ENCODE data around the gene GABRB1. TPM values are rescaled to one million over a fixed set of nuclear protein-coding genes. Genes with fewer than 3 reads are reported as not detected.

The GABRB1 gene
- total RNA-seq, 2 experiments from 2014 or later, result not detected

GRCh38 chr4:47012676-47013075 is 18.7 kb upstream of the GABRB1 start:
- ChIA-PET CTCF (no interaction called here), POLR2A (no interaction called here)
- Mint-ChIP-seq H3K36me3 (ENCODE audit: low read depth) (peaks cover 4% of the 10 kb centered on the region), H3K4me1 (peaks cover 17% of the 10 kb centered on the region), H3K27me3 (no peaks in the 10 kb centered on the region), H3K27ac (no peak overlapping the region), H3K4me3 (no peak overlapping the region), H3K9me3 (ENCODE audit: low read depth) (no peaks in the 10 kb centered on the region)
- ATAC-seq (no peak), DNase-seq (no peak)
- intact Hi-C loops (cut with DNase I, micrococcal nuclease), result no loop called here

GRCh38 chr4:47013373-47013772 is 18.0 kb upstream of the GABRB1 start:
- ChIA-PET CTCF (no interaction called here), POLR2A (no interaction called here)
- intact Hi-C loops (cut with DNase I, micrococcal nuclease), result no loop called here
- Mint-ChIP-seq H3K9me3 (ENCODE audit: low read depth) (no peaks in the 10 kb centered on the region), H3K36me3 (ENCODE audit: low read depth) (peaks cover 4% of the 10 kb centered on the region), H3K4me3 (no peak overlapping the region), H3K27ac (no peak overlapping the region), H3K27me3 (no peaks in the 10 kb centered on the region), H3K4me1 (peaks cover 17% of the 10 kb centered on the region)
- ATAC-seq (no peak), DNase-seq (no peak)

- ATAC-seq, result no peak
- no peaks in the 10 kb centered on the region for H3K9me3 Mint-ChIP-seq (ENCODE audit: low read depth)
- POLR2A ChIA-PET, result interaction anchor here (0.6 kb wide), 1 partner anchor 123 kb away, joined by 3 read pairs; no protein-coding TSS in a partner anchor
Observed at GRCh38 chr4:47017081-47017480, 14.3 kb upstream of the GABRB1 start.

GRCh38 chr4:47017494-47017893 is 13.9 kb upstream of the GABRB1 start:
- CTCF ChIA-PET, result no interaction called here

More at GRCh38 chr4:47017081-47017480, 14.3 kb upstream of the GABRB1 start:
- intact Hi-C loops (cut with DNase I, micrococcal nuclease), result no loop called here
- H3K27me3 Mint-ChIP-seq, result peaks cover 7% of the 10 kb centered on the region
- H3K4me3 Mint-ChIP-seq, result no peak overlapping the region
- H3K4me1 Mint-ChIP-seq, result no peaks in the 10 kb centered on the region
- H3K27ac Mint-ChIP-seq, result no peak overlapping the region
- DNase-seq, result no peak
- CTCF ChIA-PET, result no interaction called here
- H3K36me3 Mint-ChIP-seq (ENCODE audit: low read depth), result no peaks in the 10 kb centered on the region

GRCh38 chr4:47031751-47032404 is 511 bp downstream of the GABRB1 start:
- CTCF ChIA-PET, result interaction anchor here (1.1 kb wide), 1 partner anchor 187 kb away, joined by 3 read pairs; no protein-coding TSS in a partner anchor
- H3K4me3 Mint-ChIP-seq, result peak overlapping the region; percentile 49
- no peaks in the 10 kb centered on the region for H3K36me3 Mint-ChIP-seq (ENCODE audit: low read depth)
- H3K27ac Mint-ChIP-seq, result no peak overlapping the region
- intact Hi-C loops (cut with DNase I, micrococcal nuclease), result loop anchor here (1.0 to 10.0 kb wide), 5 partner anchors 100 to 353 kb away; no protein-coding TSS in a partner anchor
- H3K9me3 Mint-ChIP-seq (ENCODE audit: low read depth), result no peaks in the 10 kb centered on the region
- peak; percentile 12 for DNase-seq
- POLR2A ChIA-PET, result no interaction called here
- peaks cover 15% of the 10 kb centered on the region for H3K4me1 Mint-ChIP-seq
- peaks cover 31% of the 10 kb centered on the region for H3K27me3 Mint-ChIP-seq
- ATAC-seq, result peak; percentile 42

More at GRCh38 chr4:47017494-47017893, 13.9 kb upstream of the GABRB1 start:
- H3K9me3 Mint-ChIP-seq (ENCODE audit: low read depth), result no peaks in the 10 kb centered on the region
- no peak for ATAC-seq
- no peak for DNase-seq
- POLR2A ChIA-PET, result interaction anchor here (0.6 kb wide), 1 partner anchor 123 kb away, joined by 3 read pairs; no protein-coding TSS in a partner anchor
- peaks cover 7% of the 10 kb centered on the region for H3K27me3 Mint-ChIP-seq
- H3K4me1 Mint-ChIP-seq, result no peaks in the 10 kb centered on the region
- no peak overlapping the region for H3K27ac Mint-ChIP-seq
- no peaks in the 10 kb centered on the region for H3K36me3 Mint-ChIP-seq (ENCODE audit: low read depth)
- no peak overlapping the region for H3K4me3 Mint-ChIP-seq
- intact Hi-C loops (cut with DNase I, micrococcal nuclease), result no loop called here

GRCh38 chr4:47032405-47033106 is 1.2 kb downstream of the GABRB1 start:
- peak overlapping the region; percentile 49 for H3K4me3 Mint-ChIP-seq
- peaks cover 15% of the 10 kb centered on the region for H3K4me1 Mint-ChIP-seq
- no peaks in the 10 kb centered on the region for H3K9me3 Mint-ChIP-seq (ENCODE audit: low read depth)
- CTCF ChIA-PET, result interaction anchor here (1.1 kb wide), 1 partner anchor 185 kb away, joined by 3 read pairs; no protein-coding TSS in a partner anchor
- H3K27ac Mint-ChIP-seq, result no peak overlapping the region
- peaks cover 31% of the 10 kb centered on the region for H3K27me3 Mint-ChIP-seq
- POLR2A ChIA-PET, result no interaction called here
- peak; percentile 67 for DNase-seq
- peak; percentile 81 for ATAC-seq
- intact Hi-C loops (cut with DNase I, micrococcal nuclease), result loop anchor here (1.0 to 10.0 kb wide), 5 partner anchors 100 to 352 kb away; no protein-coding TSS in a partner anchor
- no peaks in the 10 kb centered on the region for H3K36me3 Mint-ChIP-seq (ENCODE audit: low read depth)

GRCh38 chr4:47038263-47038662 is 6.9 kb downstream of the GABRB1 start:
- Mint-ChIP-seq H3K27me3 (peaks cover 7% of the 10 kb centered on the region), H3K4me1 (no peaks in the 10 kb centered on the region)
- POLR2A ChIA-PET, result no interaction called here

GRCh38 chr4:47040828-47041227 is 9.5 kb downstream of the GABRB1 start:
- Mint-ChIP-seq H3K36me3 (ENCODE audit: low read depth) (no peaks in the 10 kb centered on the region), H3K27ac (no peak overlapping the region), H3K9me3 (ENCODE audit: low read depth) (no peaks in the 10 kb centered on the region), H3K4me1 (no peaks in the 10 kb centered on the region), H3K4me3 (no peak overlapping the region), H3K27me3 (peaks cover 11% of the 10 kb centered on the region)
- ChIA-PET POLR2A (no interaction called here), CTCF (interaction anchor here (0.5 to 1.4 kb wide), 2 partner anchors 28 to 65 kb away, joined by 3 to 5 read pairs; no protein-coding TSS in a partner anchor)
- intact Hi-C loops (cut with DNase I, micrococcal nuclease), result no loop called here
- DNase-seq (no peak), ATAC-seq (no peak)

More at GRCh38 chr4:47038263-47038662, 6.9 kb downstream of the GABRB1 start:
- no peaks in the 10 kb centered on the region for H3K36me3 Mint-ChIP-seq (ENCODE audit: low read depth)
- H3K9me3 Mint-ChIP-seq (ENCODE audit: low read depth), result no peaks in the 10 kb centered on the region
- ATAC-seq (no peak), DNase-seq (no peak)
- no peak overlapping the region for H3K27ac Mint-ChIP-seq
- intact Hi-C loops (cut with DNase I, micrococcal nuclease), result loop anchor here in 1 of 2 experiments (10.0 kb wide), 1 partner anchor 347 kb away; no protein-coding TSS in a partner anchor
- no peak overlapping the region for H3K4me3 Mint-ChIP-seq
- CTCF ChIA-PET, result no interaction called here

- H3K9me3 Mint-ChIP-seq (ENCODE audit: low read depth), result no peaks in the 10 kb centered on the region
- no peaks in the 10 kb centered on the region for H3K4me1 Mint-ChIP-seq
- intact Hi-C loops (cut with DNase I, micrococcal nuclease), result no loop called here
- no peaks in the 10 kb centered on the region for H3K36me3 Mint-ChIP-seq (ENCODE audit: low read depth)
- ChIA-PET POLR2A (no interaction called here), CTCF (no interaction called here)
- no peak overlapping the region for H3K4me3 Mint-ChIP-seq
- H3K27me3 Mint-ChIP-seq, result peaks cover 16% of the 10 kb centered on the region
- no peak overlapping the region for H3K27ac Mint-ChIP-seq
- DNase-seq (no peak), ATAC-seq (no peak)
Observed at GRCh38 chr4:47043821-47044220, 12.5 kb downstream of the GABRB1 start.

- DNase-seq (no peak), ATAC-seq (no peak)
- ChIA-PET CTCF (interaction anchor here (1.0 kb wide), 1 partner anchor 201 kb away, joined by 3 read pairs; no protein-coding TSS in a partner anchor), POLR2A (no interaction called here)
- peaks cover 18% of the 10 kb centered on the region for H3K27me3 Mint-ChIP-seq
- intact Hi-C loops (cut with DNase I, micrococcal nuclease), result no loop called here
- no peak overlapping the region for H3K4me3 Mint-ChIP-seq
- no peaks in the 10 kb centered on the region for H3K9me3 Mint-ChIP-seq (ENCODE audit: low read depth)
- no peaks in the 10 kb centered on the region for H3K4me1 Mint-ChIP-seq
- H3K27ac Mint-ChIP-seq, result no peak overlapping the region
- no peaks in the 10 kb centered on the region for H3K36me3 Mint-ChIP-seq (ENCODE audit: low read depth)
Observed at GRCh38 chr4:47045261-47045660, 13.9 kb downstream of the GABRB1 start.

- POLR2A ChIA-PET, result no interaction called here
- CTCF ChIA-PET, result no interaction called here
- no peaks in the 10 kb centered on the region for H3K9me3 Mint-ChIP-seq (ENCODE audit: low read depth)
- no peaks in the 10 kb centered on the region for H3K4me1 Mint-ChIP-seq
- intact Hi-C loops (cut with DNase I, micrococcal nuclease), result no loop called here
- peaks cover 23% of the 10 kb centered on the region for H3K27me3 Mint-ChIP-seq
- no peak for ATAC-seq
- no peaks in the 10 kb centered on the region for H3K36me3 Mint-ChIP-seq (ENCODE audit: low read depth)
- DNase-seq, result no peak
- H3K4me3 Mint-ChIP-seq, result no peak overlapping the region
- H3K27ac Mint-ChIP-seq, result no peak overlapping the region
Observed at GRCh38 chr4:47049347-47049746, 18.0 kb downstream of the GABRB1 start.

All from activated CD4-positive, alpha-beta T cell treated with anti-CD3 and anti-CD28 coated beads for 36 hours (primary cell).